GM13976 (cell line): ENCODE measurements around the gene MYLK2.

ENCODE experiments used
- DNase-seq: peaks from one replicate; pipeline ENCODE4 v3.0.0; 2012; ENCODE audit warnings: low spot score
- CTCF ChIP-seq: IDR thresholded peaks from 2 replicates; pipeline ENCODE4 v1.5.1; 2012; ENCODE audit warnings: borderline replicate concordance, mild to moderate bottlenecking; ENCODE audit not compliant: insufficient read depth; ENCODE audit errors: extremely low read depth, missing control alignments, control extremely low read depth
- in situ Hi-C: fragments of 300-500 bp; cut with MboI; formaldehyde crosslinking; loops from one replicate; pipeline ENCODE4 v1.12.0; 2022; ENCODE audit warnings: low sequenced_read_pairs, mixed read lengths, inconsistent platforms; ENCODE audit not compliant: unreplicated experiment

MYLK2 gene

GRCh38 chr20:31835554-31835953 lies 16.4 kb downstream of the MYLK2 start:
- in situ Hi-C loops = loop anchor here (10.0 to 25.0 kb wide), 2 partner anchors 189 to 827 kb away; partner anchors contain the start of gene C20orf203
- TF ChIP-seq CTCF = no peak
- DNase-seq = no peak

- DNase-seq = peak; percentile 70
- no peak for TF ChIP-seq CTCF
- in situ Hi-C loops = loop anchor here (10.0 to 25.0 kb wide), 2 partner anchors 189 to 826 kb away; partner anchors contain the start of gene C20orf203
Observed at GRCh38 chr20:31835977-31836852, 17.1 kb downstream of the MYLK2 start.

GRCh38 chr20:31836853-31837608 lies 17.9 kb downstream of the MYLK2 start:
- DNase-seq = no peak
- no peak for TF ChIP-seq CTCF
- in situ Hi-C loops = loop anchor here (10.0 to 25.0 kb wide), 2 partner anchors 188 to 825 kb away; partner anchors contain the start of gene C20orf203

- no peak for DNase-seq
- no peak for TF ChIP-seq CTCF
- in situ Hi-C loops = loop anchor here (10.0 to 25.0 kb wide), 2 partner anchors 187 to 824 kb away; partner anchors contain the start of gene C20orf203
Observed at GRCh38 chr20:31837896-31838397, 18.8 kb downstream of the MYLK2 start.

GRCh38 chr20:31838646-31839292 lies 19.6 kb downstream of the MYLK2 start:
- in situ Hi-C loops = loop anchor here (10.0 to 25.0 kb wide), 2 partner anchors 186 to 824 kb away; partner anchors contain the start of gene C20orf203
- no peak for TF ChIP-seq CTCF
- DNase-seq = no peak
